ENCODE measurements around the gene OAS3. TPM values are rescaled to one million over a fixed set of nuclear protein-coding genes. Genes with fewer than 3 reads are reported as not detected.

The OAS3 gene
- total and polyA plus RNA-seq, 4 donors, result 3.8 to 9.5 (median 5.4) TPM

- WGBS, result 82% methylated on average over 3 of the region's 3 CpGs
Observed at GRCh38 chr12:112927475-112927874, 10.8 kb upstream of the OAS3 start.

GRCh38 chr12:112927925-112928324 is 10.3 kb upstream of the OAS3 start:
- WGBS, result 75% methylated on average over 2 of the region's 2 CpGs
- no peak overlapping the region for H3K4me3 ChIP-seq (ENCODE audit: low read depth in 1 of 3, low read length in 3 of 3)
- no peak for TF ChIP-seq RAD21 (IDR thresholded peaks at IDR 0.05)
- TF ChIP-seq, protein P1, sequence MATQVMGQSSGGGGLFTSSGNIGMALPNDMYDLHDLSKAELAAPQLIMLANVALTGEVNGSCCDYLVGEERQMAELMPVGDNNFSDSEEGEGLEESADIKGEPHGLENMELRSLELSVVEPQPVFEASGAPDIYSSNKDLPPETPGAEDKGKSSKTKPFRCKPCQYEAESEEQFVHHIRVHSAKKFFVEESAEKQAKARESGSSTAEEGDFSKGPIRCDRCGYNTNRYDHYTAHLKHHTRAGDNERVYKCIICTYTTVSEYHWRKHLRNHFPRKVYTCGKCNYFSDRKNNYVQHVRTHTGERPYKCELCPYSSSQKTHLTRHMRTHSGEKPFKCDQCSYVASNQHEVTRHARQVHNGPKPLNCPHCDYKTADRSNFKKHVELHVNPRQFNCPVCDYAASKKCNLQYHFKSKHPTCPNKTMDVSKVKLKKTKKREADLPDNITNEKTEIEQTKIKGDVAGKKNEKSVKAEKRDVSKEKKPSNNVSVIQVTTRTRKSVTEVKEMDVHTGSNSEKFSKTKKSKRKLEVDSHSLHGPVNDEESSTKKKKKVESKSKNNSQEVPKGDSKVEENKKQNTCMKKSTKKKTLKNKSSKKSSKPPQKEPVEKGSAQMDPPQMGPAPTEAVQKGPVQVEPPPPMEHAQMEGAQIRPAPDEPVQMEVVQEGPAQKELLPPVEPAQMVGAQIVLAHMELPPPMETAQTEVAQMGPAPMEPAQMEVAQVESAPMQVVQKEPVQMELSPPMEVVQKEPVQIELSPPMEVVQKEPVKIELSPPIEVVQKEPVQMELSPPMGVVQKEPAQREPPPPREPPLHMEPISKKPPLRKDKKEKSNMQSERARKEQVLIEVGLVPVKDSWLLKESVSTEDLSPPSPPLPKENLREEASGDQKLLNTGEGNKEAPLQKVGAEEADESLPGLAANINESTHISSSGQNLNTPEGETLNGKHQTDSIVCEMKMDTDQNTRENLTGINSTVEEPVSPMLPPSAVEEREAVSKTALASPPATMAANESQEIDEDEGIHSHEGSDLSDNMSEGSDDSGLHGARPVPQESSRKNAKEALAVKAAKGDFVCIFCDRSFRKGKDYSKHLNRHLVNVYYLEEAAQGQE (IDR thresholded peaks at IDR 0.05), result no peak
- no peak for TF ChIP-seq YY1 (IDR thresholded peaks at IDR 0.05)
- no peak for TF ChIP-seq ATF3 (IDR thresholded peaks at IDR 0.05)
- no peak for TF ChIP-seq TAF1 (conservative IDR thresholded peaks at IDR 0.05)
- H3K9me3 ChIP-seq (ENCODE audit: control insufficient read depth in 4 of 4, low read length in 3 of 4), result no peaks in the 10 kb centered on the region
- no peaks in the 10 kb centered on the region for H3K27me3 ChIP-seq (ENCODE audit: control insufficient read depth in 4 of 4, insufficient read depth in 4 of 4, low read length in 3 of 4)
- H3K9ac ChIP-seq (ENCODE audit: low read depth in 1 of 2, low read length in 2 of 2), result no peak overlapping the region
- H3K4me1 ChIP-seq (ENCODE audit: control insufficient read depth in 4 of 4, insufficient read depth in 4 of 4, low read length in 3 of 4), result peaks cover 5 to 9% (median 6%) of the 10 kb centered on the region in 4 donors
- H3K36me3 ChIP-seq (ENCODE audit: control insufficient read depth in 4 of 4, insufficient read depth in 3 of 4, low read depth in 1 of 4, low read length in 3 of 4), result no peaks in the 10 kb centered on the region
- no peak overlapping the region for H3K27ac ChIP-seq (ENCODE audit: low read depth in 1 of 2, low read length in 2 of 2)
- no peak for DNase-seq (ENCODE audit: low spot score)

More at GRCh38 chr12:112927475-112927874, 10.8 kb upstream of the OAS3 start:
- Histone ChIP-seq H3K9me3 (ENCODE audit: control insufficient read depth in 4 of 4, low read length in 3 of 4) (no peaks in the 10 kb centered on the region), H3K4me3 (ENCODE audit: low read depth in 1 of 3, low read length in 3 of 3) (no peak overlapping the region), H3K9ac (ENCODE audit: low read depth in 1 of 2, low read length in 2 of 2) (no peak overlapping the region), H3K4me1 (ENCODE audit: control insufficient read depth in 4 of 4, insufficient read depth in 4 of 4, low read length in 3 of 4) (peaks cover 5 to 9% (median 6%) of the 10 kb centered on the region in 4 donors), H3K27me3 (ENCODE audit: control insufficient read depth in 4 of 4, insufficient read depth in 4 of 4, low read length in 3 of 4) (no peaks in the 10 kb centered on the region), H3K27ac (ENCODE audit: low read depth in 1 of 2, low read length in 2 of 2) (no peak overlapping the region), H3K36me3 (ENCODE audit: control insufficient read depth in 4 of 4, insufficient read depth in 3 of 4, low read depth in 1 of 4, low read length in 3 of 4) (no peaks in the 10 kb centered on the region)
- TF ChIP-seq JUND (IDR thresholded peaks at IDR 0.05) (no peak), FOXA2 (IDR thresholded peaks at IDR 0.05) (no peak), HNF4A (conservative IDR thresholded peaks at IDR 0.05) (no peak)
- TF ChIP-seq, protein P1 (IDR thresholded peaks at IDR 0.05), result no peak
- TF ChIP-seq, protein P2, sequence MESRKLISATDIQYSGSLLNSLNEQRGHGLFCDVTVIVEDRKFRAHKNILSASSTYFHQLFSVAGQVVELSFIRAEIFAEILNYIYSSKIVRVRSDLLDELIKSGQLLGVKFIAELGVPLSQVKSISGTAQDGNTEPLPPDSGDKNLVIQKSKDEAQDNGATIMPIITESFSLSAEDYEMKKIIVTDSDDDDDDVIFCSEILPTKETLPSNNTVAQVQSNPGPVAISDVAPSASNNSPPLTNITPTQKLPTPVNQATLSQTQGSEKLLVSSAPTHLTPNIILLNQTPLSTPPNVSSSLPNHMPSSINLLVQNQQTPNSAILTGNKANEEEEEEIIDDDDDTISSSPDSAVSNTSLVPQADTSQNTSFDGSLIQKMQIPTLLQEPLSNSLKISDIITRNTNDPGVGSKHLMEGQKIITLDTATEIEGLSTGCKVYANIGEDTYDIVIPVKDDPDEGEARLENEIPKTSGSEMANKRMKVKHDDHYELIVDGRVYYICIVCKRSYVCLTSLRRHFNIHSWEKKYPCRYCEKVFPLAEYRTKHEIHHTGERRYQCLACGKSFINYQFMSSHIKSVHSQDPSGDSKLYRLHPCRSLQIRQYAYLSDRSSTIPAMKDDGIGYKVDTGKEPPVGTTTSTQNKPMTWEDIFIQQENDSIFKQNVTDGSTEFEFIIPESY (IDR thresholded peaks at IDR 0.05), result no peak
- DNase-seq (ENCODE audit: low spot score), result no peak
